GM21423 (cell line): ENCODE measurements around the gene SLC16A2.

Source experiments
- ATAC-seq: cut with Tn5 transposase; IDR thresholded peaks from one replicate; pipeline ENCODE4 v1.9.1; 2021; ENCODE audit warnings: mild to moderate bottlenecking, moderate library complexity; ENCODE audit not compliant: unreplicated experiment

Gene SLC16A2

DNA sequence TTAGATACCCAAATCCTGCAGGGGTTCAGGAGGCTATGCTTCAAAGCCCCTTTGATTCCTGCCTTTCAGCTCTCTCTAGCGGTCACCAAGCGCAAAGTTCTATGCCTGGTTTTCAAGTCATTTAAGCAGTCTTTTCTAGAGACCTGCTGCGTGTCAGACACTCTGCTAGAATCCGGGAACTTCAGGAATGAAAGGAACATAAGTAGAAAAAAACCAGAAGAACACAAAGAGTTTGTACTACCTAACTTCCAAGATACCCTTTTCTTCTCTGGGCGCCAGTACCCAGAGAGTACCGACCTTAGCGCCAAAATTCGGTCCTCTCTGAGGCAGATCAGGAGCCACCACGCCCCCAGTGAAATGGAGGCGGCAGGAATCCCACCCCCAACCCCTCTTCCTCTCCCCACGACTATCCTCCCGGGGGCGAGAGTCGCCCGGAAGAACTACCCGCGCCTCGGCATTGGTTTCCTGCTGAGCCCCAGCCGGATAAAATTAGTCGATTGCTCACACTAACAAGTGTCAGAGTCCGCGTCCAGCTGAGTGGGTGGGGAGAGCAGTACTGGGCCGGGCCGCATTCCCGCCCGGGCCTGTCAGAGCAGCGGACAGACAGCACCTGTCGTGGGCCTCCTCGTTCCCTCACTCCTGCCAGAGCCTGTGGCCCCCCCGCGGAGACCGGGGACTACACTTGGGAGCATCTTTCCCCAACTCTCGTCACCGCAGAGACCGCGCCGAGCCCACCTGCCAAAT lies 114.3 kb downstream of the SLC16A2 start:
- peak; percentile 31 for ATAC-seq

DNA sequence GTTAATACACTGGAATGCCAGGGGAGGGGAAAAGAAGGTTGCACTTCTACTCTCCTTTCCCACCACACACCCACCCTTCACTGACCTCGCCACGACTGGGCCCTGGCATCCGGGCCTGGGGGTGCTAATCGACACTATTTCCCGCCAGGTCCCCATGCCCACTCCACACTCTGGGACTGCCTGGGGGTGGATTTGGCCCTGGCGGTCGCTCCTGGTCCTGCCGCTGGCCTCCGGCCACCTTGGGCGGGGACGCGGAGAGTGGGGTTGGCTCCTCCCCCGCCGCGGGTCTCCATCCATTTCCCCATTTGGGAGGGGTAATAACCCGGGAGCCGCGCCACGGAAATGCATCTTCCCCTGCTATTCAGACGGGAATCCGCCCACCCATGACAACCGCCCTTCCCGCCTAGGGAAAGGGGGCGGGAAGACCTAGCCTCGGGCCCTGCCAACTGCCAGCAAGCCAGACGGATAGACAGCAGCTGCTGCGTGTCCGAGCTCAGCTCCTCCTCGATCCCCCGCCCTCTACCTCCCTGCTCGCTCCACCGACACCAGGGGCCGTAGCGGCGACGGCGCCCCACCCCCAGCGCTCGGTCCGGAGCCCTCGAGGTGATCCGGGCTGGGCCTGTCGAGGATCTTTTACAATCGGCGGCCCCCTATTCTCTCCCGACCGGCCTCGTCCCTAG lies 115.0 kb downstream of the SLC16A2 start:
- ATAC-seq = peak; percentile 65

DNA sequence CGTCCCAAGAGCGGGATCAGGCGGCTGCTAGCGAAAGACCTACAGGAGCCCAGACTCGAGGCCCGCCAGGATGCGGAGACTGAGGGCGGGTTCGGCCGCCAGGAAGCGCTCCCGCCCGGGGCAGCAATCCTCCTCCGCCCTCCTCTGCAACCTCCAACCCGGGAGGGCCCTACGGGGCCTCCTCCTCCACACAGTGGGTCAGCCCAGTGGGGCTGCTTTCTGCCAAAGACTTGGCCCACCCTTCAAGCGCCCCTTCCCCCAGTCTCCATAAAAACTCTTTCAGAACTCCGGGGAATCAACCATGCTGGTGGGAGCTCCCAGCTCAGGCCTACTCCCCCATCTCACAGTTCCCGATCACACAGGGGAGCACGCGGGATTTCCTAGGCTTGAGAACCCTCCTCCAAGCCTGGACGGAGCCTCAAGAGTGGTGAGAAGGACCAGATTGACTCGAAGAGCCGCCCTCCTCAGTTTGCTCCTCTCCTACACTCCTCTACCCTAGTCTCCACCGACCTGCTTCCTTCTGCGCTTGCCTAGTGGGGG lies 115.6 kb downstream of the SLC16A2 start:
- ATAC-seq = peak; percentile 21

DNA sequence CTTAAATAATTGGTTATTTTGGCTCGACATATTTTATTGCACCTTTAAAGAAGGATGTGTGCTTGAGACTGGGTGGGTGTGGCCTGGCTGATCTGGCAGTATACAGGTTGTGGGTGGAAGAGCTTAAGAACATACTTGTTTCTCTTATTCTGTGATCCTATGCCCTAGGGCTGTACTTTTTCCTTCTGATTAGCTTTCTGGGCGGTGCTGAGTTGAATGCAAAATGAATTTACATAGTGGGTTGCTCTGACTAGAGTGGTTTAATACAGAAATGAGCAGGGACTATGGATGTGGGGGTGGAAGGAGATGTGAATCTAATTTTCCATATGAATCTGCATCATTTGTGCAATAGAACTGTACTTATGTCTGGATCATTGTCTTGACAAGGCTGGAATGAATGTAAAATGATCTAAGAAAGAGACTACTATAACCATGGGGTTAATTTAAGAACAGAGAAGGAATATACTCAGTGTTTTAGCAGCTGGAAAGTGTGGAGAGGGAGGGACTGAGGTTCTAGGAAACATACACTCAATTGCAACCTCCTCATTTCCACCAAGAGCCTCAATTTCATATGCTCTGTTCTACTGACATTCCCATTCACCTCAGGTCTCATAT lies 119.4 kb downstream of the SLC16A2 start:
- no peak for ATAC-seq

DNA sequence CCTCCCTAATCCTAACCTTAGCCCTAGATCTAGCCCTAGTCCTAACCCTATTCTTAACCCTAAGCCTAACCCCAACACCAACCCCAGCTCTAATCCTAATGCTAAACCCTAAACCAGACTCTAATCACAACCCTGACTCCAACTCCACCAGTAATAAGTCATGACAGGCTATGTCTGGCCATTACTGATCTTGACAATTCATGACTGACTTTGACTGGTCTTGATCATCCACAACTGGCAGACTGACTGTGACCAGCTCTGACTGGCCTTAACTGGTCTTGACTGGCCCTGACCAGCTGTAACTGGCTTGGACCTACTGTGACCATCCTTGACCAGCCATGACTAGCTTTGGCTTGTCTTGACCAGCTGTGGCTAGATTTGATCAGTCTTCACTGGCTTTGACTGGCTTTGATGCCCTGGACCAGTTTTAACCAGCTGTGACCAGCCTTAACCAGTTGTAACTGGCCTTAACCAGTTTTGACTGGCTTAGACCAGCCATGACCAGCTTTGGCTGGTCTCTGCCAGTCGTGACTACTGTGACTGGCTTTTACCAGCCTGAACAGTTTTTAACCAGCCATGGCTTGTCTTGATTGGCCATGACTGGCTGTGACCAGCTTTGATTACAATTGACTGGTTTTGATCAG lies 124.7 kb downstream of the SLC16A2 start:
- no peak for ATAC-seq

DNA sequence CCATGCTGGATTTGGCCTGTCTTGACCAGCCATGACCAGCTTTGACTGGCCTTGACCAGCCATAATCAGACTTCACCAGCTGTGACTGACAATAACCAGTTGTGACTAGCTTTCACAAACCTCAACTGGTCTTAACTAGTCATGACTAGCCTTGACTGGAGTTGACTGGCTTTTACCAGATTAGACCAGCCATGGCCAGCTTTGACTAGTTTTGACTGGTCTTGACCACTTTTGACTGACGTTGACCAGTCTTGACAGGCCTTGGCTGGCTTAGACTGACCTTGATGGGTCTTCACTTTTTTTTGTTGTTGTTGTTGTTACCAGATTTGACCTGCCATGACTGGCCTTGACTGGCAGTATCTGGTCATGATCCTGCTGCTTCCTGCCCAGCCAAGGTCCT lies 125.7 kb downstream of the SLC16A2 start:
- ATAC-seq = no peak

DNA sequence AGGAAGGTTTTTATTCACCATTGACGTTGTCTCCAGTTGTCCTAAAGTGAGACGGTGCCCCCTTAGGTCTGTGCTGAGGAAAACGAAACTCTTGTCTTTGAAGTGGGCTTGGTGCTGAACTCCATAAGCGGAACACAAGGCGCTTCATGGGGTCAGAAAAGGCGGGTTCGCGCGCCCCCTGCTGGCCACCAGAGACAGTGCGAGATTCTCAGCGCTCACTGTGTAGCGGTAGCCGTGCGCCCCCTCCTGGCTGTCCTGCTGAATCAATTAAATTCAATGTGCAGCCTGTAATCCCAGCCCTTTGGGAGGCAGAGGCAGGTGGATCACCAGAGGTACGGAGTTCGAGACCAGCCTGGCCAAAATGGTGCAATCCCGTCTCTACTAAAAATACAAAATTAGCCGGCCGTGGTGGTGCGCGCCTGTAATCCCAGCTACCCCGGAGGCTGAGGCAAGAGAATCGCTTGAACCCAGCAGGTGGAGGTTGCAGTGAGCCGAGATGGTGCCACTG lies 129.1 kb downstream of the SLC16A2 start:
- ATAC-seq = peak; percentile 79

DNA sequence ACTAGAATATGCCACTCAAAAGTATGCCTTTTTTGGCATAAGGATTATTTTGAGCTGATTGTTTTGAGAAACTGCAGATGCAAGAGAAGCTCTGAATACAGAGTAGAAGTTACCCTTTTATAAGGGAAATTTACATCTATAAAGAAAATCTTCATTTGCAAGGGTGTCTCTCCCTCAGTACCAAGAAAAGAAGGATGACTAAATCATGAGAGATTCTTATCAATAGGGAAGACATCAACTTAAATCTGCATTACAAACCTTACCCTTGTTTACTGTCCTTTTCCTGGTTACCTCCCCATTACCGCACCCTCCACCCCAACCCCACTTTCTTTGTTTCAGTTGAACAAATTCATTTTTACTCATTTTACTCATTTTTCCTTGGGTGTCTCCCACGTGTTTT lies 130.6 kb downstream of the SLC16A2 start:
- ATAC-seq = no peak

DNA sequence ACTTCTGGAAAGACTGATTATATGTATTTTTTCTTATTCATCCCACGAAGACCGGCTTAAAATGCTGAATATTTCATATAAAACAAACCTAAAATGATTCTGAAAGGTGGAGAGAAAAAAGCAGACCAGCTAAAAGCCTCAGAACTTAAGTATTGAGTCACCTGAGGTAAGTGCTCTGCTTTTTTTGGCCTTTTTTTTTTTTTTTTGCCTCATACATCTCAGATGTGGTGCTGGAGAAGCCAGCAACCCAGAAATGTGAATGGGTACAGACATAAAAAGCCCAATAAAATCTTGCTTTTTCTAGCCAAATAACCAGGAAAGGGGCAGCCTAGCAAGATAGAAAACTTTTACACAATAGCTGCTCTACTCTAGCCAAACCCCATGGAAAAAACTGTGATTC lies 136.1 kb downstream of the SLC16A2 start:
- no peak for ATAC-seq

DNA sequence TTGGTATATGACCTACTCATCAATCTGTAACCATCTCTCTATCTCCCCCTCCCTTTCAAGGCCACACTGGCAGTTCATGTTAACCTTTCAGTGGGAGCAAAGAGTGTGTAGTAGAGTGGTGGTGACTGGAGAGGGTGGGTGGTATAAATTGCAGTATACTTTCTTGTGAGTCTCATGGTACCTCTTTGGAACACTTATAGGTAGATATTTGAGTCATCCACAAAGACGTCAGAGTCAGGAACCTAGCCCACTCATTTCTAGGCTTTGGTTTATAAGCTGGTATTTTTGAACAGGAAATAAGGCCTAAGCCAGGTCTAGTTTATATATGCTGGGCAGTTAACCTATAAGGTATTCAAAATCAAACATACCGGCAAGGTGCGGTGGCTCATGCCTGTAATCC lies 156.8 kb downstream of the SLC16A2 start:
- no peak for ATAC-seq

DNA sequence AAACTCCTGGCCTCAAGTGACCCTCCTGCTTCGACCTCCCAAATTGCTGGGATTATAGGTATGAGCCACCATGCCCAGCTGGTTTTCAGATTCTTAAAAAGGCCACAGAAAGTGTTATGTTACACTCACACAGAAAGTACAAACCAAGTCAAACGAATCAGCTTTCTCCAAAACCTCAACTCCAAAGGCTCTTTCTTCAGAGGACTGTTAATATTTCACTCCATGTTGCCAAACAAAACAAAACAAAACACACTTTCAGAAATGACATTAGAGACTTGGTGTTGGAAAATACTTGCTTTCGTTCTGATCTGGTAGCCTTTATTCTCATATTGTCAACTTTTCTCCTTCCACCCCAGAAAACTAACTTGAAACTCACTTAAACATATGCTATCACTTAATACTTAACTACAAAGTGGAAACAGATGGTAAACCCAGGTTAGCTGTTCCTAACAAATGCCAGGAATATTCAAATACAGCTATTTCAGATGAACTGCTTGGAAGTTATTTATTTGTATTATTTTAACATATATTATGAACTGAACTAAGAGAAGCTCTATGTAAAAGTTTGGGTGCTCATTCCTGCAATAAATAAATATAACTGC lies 158.4 kb downstream of the SLC16A2 start:
- ATAC-seq = no peak
